ENCODE data around the gene DACH2.
A peak's percentile ranks its signal among the peaks of the same experiment; 100 is the strongest.
"Not testable (repeated sequence)": the region's sequence is repeated elsewhere in the genome, so short reads cannot be mapped to it uniquely, and the experiment has no call there.

DACH2 gene

GRCh38 chrX:86148024-86148511 is at the start of gene DACH2:
TSS of gene DACH2 (plus strand) at chrX:86148451.
- DNase-seq (ENCODE audit: low read depth in 2 of 2): peak; percentile 25 to 33

GRCh38 chrX:86102341-86102740 is 45.9 kb upstream of the DACH2 start:
- DNase-seq (ENCODE audit: low read depth in 2 of 2): no peak

GRCh38 chrX:86103061-86103460 is 45.2 kb upstream of the DACH2 start:
- DNase-seq (ENCODE audit: low read depth in 2 of 2): no peak

- no peak for DNase-seq (ENCODE audit: low read depth in 2 of 2)
These were observed 43.7 kb upstream of the DACH2 start for GRCh38 chrX:86104526-86104925.

GRCh38 chrX:86121916-86122315 is 26.3 kb upstream of the DACH2 start:
- no peak for DNase-seq (ENCODE audit: low read depth in 2 of 2)

GRCh38 chrX:86133761-86134160 is 14.5 kb upstream of the DACH2 start:
- DNase-seq (ENCODE audit: low read depth in 2 of 2): no peak

GRCh38 chrX:86137071-86137470 is 11.2 kb upstream of the DACH2 start:
- no peak for DNase-seq (ENCODE audit: low read depth in 2 of 2)

- DNase-seq (ENCODE audit: low read depth in 2 of 2): no peak
These were observed 6.5 kb upstream of the DACH2 start for GRCh38 chrX:86141786-86142185.

GRCh38 chrX:86146102-86146501 is 2.1 kb upstream of the DACH2 start:
- no peak for DNase-seq (ENCODE audit: low read depth in 2 of 2)

- no peak for DNase-seq (ENCODE audit: low read depth in 2 of 2)
These were observed 343 bp downstream of the DACH2 start for GRCh38 chrX:86148594-86148993.

- DNase-seq (ENCODE audit: low read depth in 2 of 2): no peak
These were observed 868 bp downstream of the DACH2 start for GRCh38 chrX:86149119-86149518.

- DNase-seq (ENCODE audit: low read depth in 2 of 2): no peak
These were observed 6.3 kb downstream of the DACH2 start for GRCh38 chrX:86154553-86154952.

- no peak for DNase-seq (ENCODE audit: low read depth in 2 of 2)
These were observed 23.1 kb downstream of the DACH2 start for GRCh38 chrX:86171366-86171765.

GRCh38 chrX:86178906-86179305 is 30.7 kb downstream of the DACH2 start:
- no peak for DNase-seq (ENCODE audit: low read depth in 2 of 2)

- not testable (repeated sequence) for DNase-seq (ENCODE audit: low read depth in 2 of 2)
These were observed 33.1 kb downstream of the DACH2 start for GRCh38 chrX:86181325-86181724.

GRCh38 chrX:86192827-86193226 is 44.6 kb downstream of the DACH2 start:
- DNase-seq (ENCODE audit: low read depth in 2 of 2): no peak

GRCh38 chrX:86194758-86195157 is 46.5 kb downstream of the DACH2 start:
- no peak for DNase-seq (ENCODE audit: low read depth in 2 of 2)

GRCh38 chrX:86195343-86195742 is 47.1 kb downstream of the DACH2 start:
- DNase-seq (ENCODE audit: low read depth in 2 of 2): no peak

GRCh38 chrX:86197815-86198214 is 49.6 kb downstream of the DACH2 start:
- no peak for DNase-seq (ENCODE audit: low read depth in 2 of 2)

- no peak for DNase-seq (ENCODE audit: low read depth in 2 of 2)
These were observed 62.5 kb downstream of the DACH2 start for GRCh38 chrX:86210772-86211171.

- no peak for DNase-seq (ENCODE audit: low read depth in 2 of 2)
These were observed 67.0 kb downstream of the DACH2 start for GRCh38 chrX:86215260-86215659.

- DNase-seq (ENCODE audit: low read depth in 2 of 2): no peak
These were observed 89.2 kb downstream of the DACH2 start for GRCh38 chrX:86237482-86237881.

- DNase-seq (ENCODE audit: low read depth in 2 of 2): no peak
These were observed 93.3 kb downstream of the DACH2 start for GRCh38 chrX:86241547-86241946.

GRCh38 chrX:86263526-86263925 is 115.3 kb downstream of the DACH2 start:
- no peak for DNase-seq (ENCODE audit: low read depth in 2 of 2)

- DNase-seq (ENCODE audit: low read depth in 2 of 2): no peak
These were observed 147.0 kb downstream of the DACH2 start for GRCh38 chrX:86295293-86295692.
